ENCODE results near the gene FAM83D. TPM values are rescaled to one million over a fixed set of nuclear protein-coding genes. Genes with fewer than 3 reads are reported as not detected.

Gene FAM83D
- total and polyA plus RNA-seq, 2 of the 8 experiments (the other 6 are each of a cell fraction or from before 2014, with no cell fraction given) = 60.9 to 62.6 TPM

GRCh38 chr20:38982291-38982690 is 56.1 kb downstream of the FAM83D start:
- H3K9ac ChIP-seq (replicated peaks in 1 of 4; ENCODE audit: extremely low read depth in 1 of 4, low read depth in 3 of 4, low read length in 3 of 4) = no peak overlapping the region
- no peak overlapping the region for H3K14ac ChIP-seq (ENCODE audit: insufficient read length)
- 67% methylated on average over 1 of the region's 1 CpG; no CpG with 5 or more reads in 1 of the 2 experiments for WGBS, 2 experiments (ENCODE audit: extremely low coverage in 1 of 2, insufficient coverage in 1 of 2, insufficient read length in 1 of 2, insufficient replicate concordance in 2 of 2, low coverage in 1 of 2, low lambda C conversion rate in 2 of 2, missing lambda C conversion rate in 1 of 2)
- ChIA-PET POLR2A (ENCODE audit: partially characterized antibody) (interaction anchor here (4.1 kb wide), 1 partner anchor 20 kb away, joined by 18 read pairs; the partner anchor contains the start of gene DHX35), CTCF (ENCODE audit: partially characterized antibody) (interaction anchor here (1.5 kb wide), 1 partner anchor 10 kb away, joined by 4 read pairs; no protein-coding TSS in a partner anchor)
- FAIRE-seq = no peak
- no peak overlapping the region for H4K5ac ChIP-seq (ENCODE audit: insufficient read length, low read depth, low read length)
- no peak overlapping the region for H3K4ac ChIP-seq (replicated peaks; ENCODE audit: insufficient read length, low read depth, low read length)
- H2AFZ ChIP-seq (ENCODE audit: low read length) = no peak overlapping the region
- H2BK20ac ChIP-seq (ENCODE audit: low read length) = no peak overlapping the region
- no peaks in the 10 kb centered on the region for H3K79me1 ChIP-seq (ENCODE audit: low read depth, low read length)
- no peak overlapping the region for H2AK5ac ChIP-seq (ENCODE audit: low read depth, low read length)
- H3K4me3 ChIP-seq (ENCODE audit: extremely low read depth in 1 of 4, insufficient read depth in 2 of 4, low read depth in 3 of 4, low read length in 4 of 4) = no peak overlapping the region
- H3K4me1 ChIP-seq (replicated peaks in 1 of 4; ENCODE audit: control insufficient read depth in 3 of 4, insufficient read depth in 4 of 4, low read length in 3 of 4) = no peaks in the 10 kb centered on the region; a peak in 1 of 7 replicates
- peaks cover 0 to 7% (median 0%) of the 10 kb centered on the region in 4 experiments; a peak in 2 of 8 replicates for H3K36me3 ChIP-seq (ENCODE audit: control insufficient read depth in 2 of 4, insufficient read depth in 4 of 4, low read length in 3 of 4)
- no peak overlapping the region for H2BK120ac ChIP-seq (replicated peaks; ENCODE audit: low read depth, low read length)
- H4K8ac ChIP-seq (ENCODE audit: extremely low read depth, insufficient read depth, low read length) = no peak overlapping the region
- no peaks in the 10 kb centered on the region; the same call in 1 of the 2 replicates for H3K23me2 ChIP-seq (ENCODE audit: low read depth, low read length)
- peaks cover 0 to 21% of the 10 kb centered on the region in 2 experiments; a peak in 2 of 4 replicates for H3K79me2 ChIP-seq (ENCODE audit: control insufficient read depth in 1 of 2, insufficient read depth in 2 of 2, low read length in 2 of 2)
- no peak overlapping the region for H3K56ac ChIP-seq (replicated peaks; ENCODE audit: insufficient read length, low read depth, low read length)
- H3K4me2 ChIP-seq (ENCODE audit: insufficient read depth in 1 of 2, low read depth in 2 of 2, low read length in 2 of 2) = no peak overlapping the region
- H2BK5ac ChIP-seq (ENCODE audit: low read depth, low read length) = no peak overlapping the region
- no peak overlapping the region for H2BK15ac ChIP-seq (ENCODE audit: low read length)
- no peak overlapping the region for H3K23ac ChIP-seq (ENCODE audit: insufficient read length)
- H4K20me1 ChIP-seq (replicated peaks in 1 of 2; ENCODE audit: control insufficient read depth in 1 of 2, insufficient read depth in 2 of 2, low read length in 2 of 2) = peaks cover 0 to 1% of the 10 kb centered on the region in 2 experiments
- no peak overlapping the region for H2BK12ac ChIP-seq (ENCODE audit: low read depth, low read length)
- H3K18ac ChIP-seq (ENCODE audit: extremely low read depth, low read length) = no peak overlapping the region
- no peak overlapping the region for H3K27ac ChIP-seq (ENCODE audit: low read depth, low read length)
- DNase-seq (ENCODE audit: low read depth in 1 of 2, low spot score in 2 of 2) = no peak
- H3K9me3 ChIP-seq (ENCODE audit: insufficient read depth in 2 of 2, low read depth in 1 of 2, low read length in 1 of 2) = no peaks in the 10 kb centered on the region
- no peaks in the 10 kb centered on the region for H3K27me3 ChIP-seq (replicated peaks in 1 of 4; ENCODE audit: control insufficient read depth in 3 of 4, extremely low read depth in 1 of 4, insufficient read depth in 3 of 4, low read length in 3 of 4)
- H4K91ac ChIP-seq (replicated peaks; ENCODE audit: insufficient read length, low read length) = no peak overlapping the region
- TF ChIP-seq SAP30 (IDR thresholded peaks at IDR 0.05; ENCODE audit: insufficient read depth, insufficient replicate concordance, low read length) (no peak), POLR2A (IDR thresholded peaks at IDR 0.05; ENCODE audit: control extremely low read depth in 1 of 2, low read depth in 2 of 2, low read length in 2 of 2) (no peak), JUND (IDR thresholded peaks at IDR 0.05; ENCODE audit: low read length) (no peak), GABPA (IDR thresholded peaks at IDR 0.05; ENCODE audit: borderline replicate concordance, insufficient read depth, low read length) (no peak), JUN (IDR thresholded peaks at IDR 0.05; ENCODE audit: low read depth, low read length) (no peak), ZNF274 (IDR thresholded peaks at IDR 0.05; ENCODE audit: borderline replicate concordance, extremely low read depth, low read length) (no peak), BRCA1 (IDR thresholded peaks at IDR 0.05; ENCODE audit: low read depth, low read length) (no peak), CTCF (IDR thresholded peaks at IDR 0.05; ENCODE audit: control extremely low read depth in 1 of 3, insufficient read depth in 1 of 3, low read depth in 1 of 3, low read length in 3 of 3) (no peak), TBP (IDR thresholded peaks at IDR 0.05; ENCODE audit: low read depth, low read length) (no peak), HDAC2 (IDR thresholded peaks at IDR 0.05; ENCODE audit: borderline replicate concordance in 1 of 2, low read depth in 2 of 2, low read length in 2 of 2) (no peak), RNF2 (IDR thresholded peaks at IDR 0.05; ENCODE audit: borderline replicate concordance, low read depth, low read length, missing control alignments, poor library complexity, severe bottlenecking) (no peak)
